ENCODE measurements around the gene LRRC71.

DNA sequence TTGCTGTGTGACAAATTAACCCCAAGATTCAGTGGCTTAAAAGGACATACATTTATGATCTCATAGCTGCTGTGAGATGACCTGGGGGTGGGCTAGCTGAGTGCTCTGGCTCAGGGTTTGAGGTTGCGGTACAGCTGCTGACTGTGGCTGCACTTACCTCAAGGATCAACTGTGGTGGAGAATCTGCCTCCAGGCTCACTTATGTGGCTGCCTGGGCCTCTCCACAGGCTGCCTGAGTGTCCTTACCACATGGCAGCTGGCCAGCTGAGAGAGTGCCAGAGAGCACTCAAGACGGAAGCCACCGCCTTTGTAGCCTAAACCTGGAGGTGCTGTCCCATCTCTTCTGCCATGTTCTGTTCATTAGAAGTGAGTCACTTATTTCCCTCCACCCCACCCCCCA lies 5.7 kb downstream of the LRRC71 start:
- TF ChIP-seq, protein P1, sequence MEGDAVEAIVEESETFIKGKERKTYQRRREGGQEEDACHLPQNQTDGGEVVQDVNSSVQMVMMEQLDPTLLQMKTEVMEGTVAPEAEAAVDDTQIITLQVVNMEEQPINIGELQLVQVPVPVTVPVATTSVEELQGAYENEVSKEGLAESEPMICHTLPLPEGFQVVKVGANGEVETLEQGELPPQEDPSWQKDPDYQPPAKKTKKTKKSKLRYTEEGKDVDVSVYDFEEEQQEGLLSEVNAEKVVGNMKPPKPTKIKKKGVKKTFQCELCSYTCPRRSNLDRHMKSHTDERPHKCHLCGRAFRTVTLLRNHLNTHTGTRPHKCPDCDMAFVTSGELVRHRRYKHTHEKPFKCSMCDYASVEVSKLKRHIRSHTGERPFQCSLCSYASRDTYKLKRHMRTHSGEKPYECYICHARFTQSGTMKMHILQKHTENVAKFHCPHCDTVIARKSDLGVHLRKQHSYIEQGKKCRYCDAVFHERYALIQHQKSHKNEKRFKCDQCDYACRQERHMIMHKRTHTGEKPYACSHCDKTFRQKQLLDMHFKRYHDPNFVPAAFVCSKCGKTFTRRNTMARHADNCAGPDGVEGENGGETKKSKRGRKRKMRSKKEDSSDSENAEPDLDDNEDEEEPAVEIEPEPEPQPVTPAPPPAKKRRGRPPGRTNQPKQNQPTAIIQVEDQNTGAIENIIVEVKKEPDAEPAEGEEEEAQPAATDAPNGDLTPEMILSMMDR (IDR thresholded peaks at IDR 0.05) = no peak
- TF ChIP-seq EZH2phosphoT487 (IDR thresholded peaks at IDR 0.05) (no peak), EZH2 (IDR thresholded peaks at IDR 0.05) (no peak)
